Common myeloid progenitor, CD34-positive (primary cell): Measurements from ENCODE around the gene SKOR1.
A peak's percentile ranks its signal among the peaks of the same experiment; 100 is the strongest.

ENCODE experiments used
- CTCF ChIA-PET: fragments of 350-600 bp; sonication (Branson Sonifier 250); formaldehyde crosslinking; loops from one replicate; lab custom pipeline; 2021; ENCODE audit warnings: antibody characterized with exemption; lab: Charles Lee
- POLR2A ChIA-PET: fragments of 350-600 bp; sonication (Branson Sonifier 250); formaldehyde crosslinking; loops from one replicate; lab custom pipeline; 2021; ENCODE audit warnings: antibody characterized with exemption; lab: Charles Lee
- DNase-seq, 3 donors: peaks; one replicate each; pipeline versions ENCODE4 v3.0.0 to v3.0.0-alpha.2; 2013
- H3K27ac ChIP-seq, 2 experiments: 1 replicate in 1 of 2; 2 replicates in 1 of 2; pipeline ENCODE4 v1.7.0; 2013; ENCODE audit warnings: inconsistent platforms in 2 of 2, low read length in 2 of 2, mild to moderate bottlenecking in 2 of 2, low read depth in 1 of 2, moderate library complexity in 1 of 2; ENCODE audit not compliant: severe bottlenecking in 2 of 2, insufficient read depth in 1 of 2, poor library complexity in 1 of 2
- H3K27me3 ChIP-seq, 5 experiments: replicated peaks in 2 of 5; 1 replicate in 3 of 5; 2 replicates in 2 of 5; pipeline versions ENCODE4 v1.6.1 to v1.7.0; 2013; ENCODE audit warnings: low read length in 4 of 5, mild to moderate bottlenecking in 2 of 5, moderate library complexity in 2 of 5, inconsistent platforms in 1 of 5; ENCODE audit not compliant: insufficient read depth in 5 of 5, control insufficient read depth in 4 of 5
- H3K36me3 ChIP-seq, 4 experiments: 1 replicate in 2 of 4; 2 replicates in 2 of 4; pipeline versions ENCODE4 v1.6.1 to v1.7.0; 2013; ENCODE audit warnings: low read length in 3 of 4, control low read depth in 1 of 4, mild to moderate bottlenecking in 1 of 4; ENCODE audit not compliant: control insufficient read depth in 4 of 4, insufficient read depth in 4 of 4
- H3K4me1 ChIP-seq, 4 experiments: 1 replicate in 3 of 4; 2 replicates in 1 of 4; pipeline versions ENCODE4 v1.6.1 to v1.7.1; 2013; ENCODE audit warnings: low read length in 3 of 4, mild to moderate bottlenecking in 3 of 4, control low read depth in 1 of 4, inconsistent platforms in 1 of 4, moderate library complexity in 1 of 4; ENCODE audit not compliant: control insufficient read depth in 4 of 4, insufficient read depth in 4 of 4; ENCODE audit errors: control extremely low read depth in 1 of 4
- H3K4me3 ChIP-seq, 7 experiments: 1 replicate in 4 of 7; 2 replicates in 3 of 7; pipeline versions ENCODE4 v1.5.1 to v1.7.0; 2013; ENCODE audit warnings: mild to moderate bottlenecking in 7 of 7, low read length in 6 of 7, moderate library complexity in 6 of 7, inconsistent platforms in 2 of 7, low read depth in 2 of 7, control low read depth in 1 of 7; ENCODE audit not compliant: insufficient read depth in 4 of 7, control insufficient read depth in 1 of 7; ENCODE audit errors: extremely low read depth in 1 of 7
- H3K9me3 ChIP-seq, 5 experiments: 1 replicate in 4 of 5; 2 replicates in 1 of 5; pipeline versions ENCODE4 v1.6.1 to v1.7.1; 2013; ENCODE audit warnings: low read length in 4 of 5, mild to moderate bottlenecking in 2 of 5, inconsistent platforms in 1 of 5, low read depth in 1 of 5, moderate library complexity in 1 of 5; ENCODE audit not compliant: control insufficient read depth in 4 of 5, insufficient read depth in 2 of 5; ENCODE audit errors: control extremely low read depth in 1 of 5
- WGBS: methylation state at CpG from one replicate; pipeline ENCODE4 v1.1.5; 2013; ENCODE audit not compliant: insufficient coverage; 5-methylcytosine and 5-hydroxymethylcytosine counted together

SKOR1 gene

GRCh38 chr15:67821784-67822440 lies 3.4 kb upstream of the SKOR1 start:
- peaks cover 0 to 97% (median 61%) of the 10 kb centered on the region in 5 experiments for H3K27me3 ChIP-seq
- H3K9me3 ChIP-seq, result peaks cover 0 to 14% (median 6%) of the 10 kb centered on the region in 5 experiments
- H3K4me3 ChIP-seq, result no peak overlapping the region
- H3K4me1 ChIP-seq, result peaks cover 0 to 50% (median 30%) of the 10 kb centered on the region in 4 experiments
- POLR2A ChIA-PET, result no interaction called here
- CTCF ChIA-PET, result no interaction called here
- H3K27ac ChIP-seq, result no peak overlapping the region
- WGBS, result 5% methylated on average over 27 of the region's 43 CpGs
- no peak for DNase-seq
- H3K36me3 ChIP-seq, result no peaks in the 10 kb centered on the region

GRCh38 chr15:67822537-67823313 lies 2.6 kb upstream of the SKOR1 start:
- Histone ChIP-seq H3K27me3 (peaks cover 0 to 97% (median 58%) of the 10 kb centered on the region in 5 experiments), H3K36me3 (no peaks in the 10 kb centered on the region), H3K9me3 (peaks cover 0 to 9% (median 3%) of the 10 kb centered on the region in 5 experiments), H3K27ac (no peak overlapping the region), H3K4me3 (peak overlapping the region in 3 of 7 experiments; percentile 19 to 44 (median 38)), H3K4me1 (peaks cover 0 to 58% (median 32%) of the 10 kb centered on the region in 4 experiments)
- DNase-seq, result no peak
- 6% methylated on average over 43 of the region's 46 CpGs for WGBS
- ChIA-PET POLR2A (no interaction called here), CTCF (no interaction called here)

- WGBS, result 2% methylated on average over 90 of the region's 94 CpGs
- Histone ChIP-seq H3K4me1 (peaks cover 0 to 66% (median 39%) of the 10 kb centered on the region in 4 experiments), H3K27ac (no peak overlapping the region), H3K9me3 (peaks cover 0 to 9% (median 3%) of the 10 kb centered on the region in 5 experiments), H3K27me3 (peaks cover 0 to 97% (median 53%) of the 10 kb centered on the region in 5 experiments), H3K36me3 (no peaks in the 10 kb centered on the region), H3K4me3 (peak overlapping the region in 4 of 7 experiments; percentile 19 to 44 (median 39))
- CTCF ChIA-PET, result interaction anchor here (1.1 to 1.6 kb wide), 3 partner anchors 12 to 45 kb away, joined by 3 to 4 read pairs (median 3); no protein-coding TSS in a partner anchor
- peak in 2 of 3 donors; percentile 33 to 41 for DNase-seq
- POLR2A ChIA-PET, result no interaction called here
Observed at GRCh38 chr15:67823314-67824196, 1.8 kb upstream of the SKOR1 start.

- peaks cover 0 to 9% (median 3%) of the 10 kb centered on the region in 5 experiments for H3K9me3 ChIP-seq
- no peak overlapping the region for H3K4me3 ChIP-seq
- WGBS, result 7% methylated on average over 16 of the region's 21 CpGs
- DNase-seq, result no peak
- POLR2A ChIA-PET, result no interaction called here
- CTCF ChIA-PET, result interaction anchor here (0.6 to 1.6 kb wide), 6 partner anchors 11 to 322 kb away, joined by 3 to 4 read pairs (median 3); no protein-coding TSS in a partner anchor
- no peaks in the 10 kb centered on the region for H3K36me3 ChIP-seq
- peaks cover 0 to 74% (median 48%) of the 10 kb centered on the region in 4 experiments for H3K4me1 ChIP-seq
- no peak overlapping the region for H3K27ac ChIP-seq
- H3K27me3 ChIP-seq, result peaks cover 0 to 99% (median 56%) of the 10 kb centered on the region in 5 experiments
Observed at GRCh38 chr15:67824197-67824968, 926 bp upstream of the SKOR1 start.

DNA sequence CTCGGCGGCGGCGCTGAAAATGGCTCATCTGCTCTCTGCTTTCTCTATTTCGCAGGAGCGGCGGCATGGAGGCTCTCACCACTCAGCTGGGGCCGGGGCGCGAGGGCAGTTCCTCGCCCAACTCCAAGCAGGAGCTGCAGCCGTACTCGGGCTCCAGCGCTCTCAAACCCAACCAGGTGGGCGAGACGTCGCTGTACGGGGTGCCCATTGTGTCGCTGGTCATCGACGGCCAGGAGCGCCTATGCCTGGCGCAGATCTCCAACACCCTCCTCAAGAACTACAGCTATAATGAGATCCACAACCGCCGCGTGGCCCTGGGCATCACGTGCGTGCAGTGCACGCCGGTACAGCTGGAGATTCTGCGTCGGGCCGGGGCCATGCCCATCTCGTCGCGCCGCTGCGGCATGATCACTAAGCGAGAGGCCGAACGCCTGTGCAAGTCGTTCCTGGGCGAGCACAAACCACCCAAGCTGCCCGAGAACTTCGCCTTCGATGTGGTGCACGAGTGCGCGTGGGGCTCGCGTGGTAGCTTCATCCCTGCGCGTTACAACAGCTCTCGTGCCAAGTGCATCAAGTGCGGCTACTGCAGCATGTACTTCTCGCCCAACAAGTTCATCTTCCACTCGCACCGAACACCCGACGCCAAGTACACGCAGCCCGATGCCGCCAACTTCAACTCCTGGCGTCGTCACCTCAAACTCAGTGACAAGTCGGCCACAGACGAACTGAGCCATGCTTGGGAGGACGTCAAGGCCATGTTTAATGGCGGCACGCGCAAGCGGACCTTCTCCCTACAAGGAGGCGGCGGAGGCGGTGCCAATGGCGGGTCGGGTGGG lies 790 bp downstream of the SKOR1 start:
- peak in 2 of 3 donors; percentile 41 to 46 for DNase-seq
- ChIA-PET CTCF (no interaction called here), POLR2A (interaction anchor here (0.6 to 0.7 kb wide), 2 partner anchors 43 to 306 kb away, joined by 3 read pairs; no protein-coding TSS in a partner anchor)
- H3K27ac ChIP-seq, result no peak overlapping the region
- H3K4me3 ChIP-seq, result peak overlapping the region in 4 of 7 experiments; percentile 6 to 45 (median 26)
- WGBS, result 8% methylated on average over 73 of the region's 77 CpGs
- H3K36me3 ChIP-seq, result no peaks in the 10 kb centered on the region
- peaks cover 0 to 7% (median 2%) of the 10 kb centered on the region in 5 experiments for H3K9me3 ChIP-seq
- H3K4me1 ChIP-seq, result peaks cover 0 to 71% (median 45%) of the 10 kb centered on the region in 4 experiments
- peaks cover 9 to 99% (median 56%) of the 10 kb centered on the region in 5 experiments for H3K27me3 ChIP-seq
